CD4-positive, alpha-beta T cell (primary cell): ENCODE measurements around the gene TMEM94. TPM values are rescaled to one million over a fixed set of nuclear protein-coding genes. Genes with fewer than 3 reads are reported as not detected.
A peak's percentile ranks its signal among the peaks of the same experiment; 100 is the strongest.

ENCODE experiments used
- ATAC-seq: fragments of 200-7000 bp; cut with Tn5 transposase; one replicate; pipeline ENCODE4 v1.10.0; 2022; ENCODE audit warnings: mild to moderate bottlenecking; ENCODE audit not compliant: poor library complexity
- CTCF ChIA-PET: fragments of 350-600 bp; sonication (Branson Sonifier 250); formaldehyde crosslinking; loops from one replicate; lab custom pipeline; 2021; ENCODE audit warnings: antibody characterized with exemption, inconsistent platforms; lab: Charles Lee
- POLR2A ChIA-PET: fragments of 350-600 bp; sonication (Branson Sonifier 250); formaldehyde crosslinking; loops from one replicate; lab custom pipeline; 2021; ENCODE audit warnings: antibody characterized with exemption, inconsistent platforms; lab: Charles Lee
- DNase-seq, 14 experiments: peaks; one replicate each; pipeline ENCODE4 v3.0.0-alpha.2; 2013 to 2020; ENCODE audit warnings: mixed read lengths in 2 of 14
- H3K27ac ChIP-seq, 2 donors: one replicate each; pipeline versions ENCODE4 v1.5.1 to v1.7.0; 2013; ENCODE audit warnings: low read length in 2 of 2, low read depth in 1 of 2, mild to moderate bottlenecking in 1 of 2
- H3K27me3 ChIP-seq, 2 experiments: 1 replicate in 1 of 2; 2 replicates in 1 of 2; pipeline versions ENCODE4 v1.6.1 to v1.7.0; 2013; ENCODE audit warnings: low read length in 2 of 2, control low read depth in 1 of 2, mild to moderate bottlenecking in 1 of 2, moderate library complexity in 1 of 2; ENCODE audit not compliant: insufficient read depth in 2 of 2, control insufficient read depth in 1 of 2
- H3K36me3 ChIP-seq: one replicate; pipeline ENCODE4 v1.6.1; 2013; ENCODE audit warnings: low read length, control low read depth; ENCODE audit not compliant: insufficient read depth
- H3K4me1 ChIP-seq: one replicate; pipeline ENCODE4 v1.6.1; 2013; ENCODE audit warnings: low read length, control low read depth; ENCODE audit not compliant: insufficient read depth
- H3K4me3 ChIP-seq: one replicate; pipeline ENCODE4 v1.5.1; 2013; ENCODE audit warnings: mild to moderate bottlenecking, low read length, moderate library complexity
- H3K9me3 ChIP-seq, 2 experiments: 1 replicate in 1 of 2; 2 replicates in 1 of 2; pipeline versions ENCODE4 v1.6.1 to v1.7.0; 2013; ENCODE audit warnings: low read length in 2 of 2, mild to moderate bottlenecking in 2 of 2, control low read depth in 1 of 2, moderate library complexity in 1 of 2; ENCODE audit not compliant: control insufficient read depth in 1 of 2, insufficient read depth in 1 of 2
- H3K27ac Mint-ChIP-seq: one replicate; pipeline ENCODE4 v1.8.0; 2020; ENCODE audit warnings: mixed read lengths
- H3K27me3 Mint-ChIP-seq: one replicate; pipeline ENCODE4 v1.8.0; 2021; ENCODE audit warnings: mixed read lengths
- H3K36me3 Mint-ChIP-seq: one replicate; pipeline ENCODE4 v1.8.0; 2021; ENCODE audit warnings: low read depth, mixed read lengths
- H3K4me1 Mint-ChIP-seq: one replicate; pipeline ENCODE4 v1.8.0; 2021; ENCODE audit warnings: low read depth, mixed read lengths
- H3K4me3 Mint-ChIP-seq: one replicate; pipeline ENCODE4 v1.8.0; 2020; ENCODE audit warnings: mild to moderate bottlenecking, mixed read lengths
- H3K9me3 Mint-ChIP-seq: one replicate; pipeline ENCODE4 v1.8.0; 2020; ENCODE audit warnings: mixed read lengths
- CTCF ChIP-seq: fragments of 200-600 bp; IDR thresholded peaks from one replicate; pipeline ENCODE4 v1.8.0; 2022; ENCODE audit warnings: antibody characterized with exemption, mild to moderate bottlenecking
- intact Hi-C, 2 experiments: fragments of 100-400 bp; cut with DNase I in 1 of 2; cut with micrococcal nuclease in 1 of 2; formaldehyde crosslinking; loops; one replicate each; pipeline versions ENCODE4 v1.15.1 to v1.9.0; 2023 to 2025; cut with DNase I, micrococcal nuclease
- total RNA-seq, 174 experiments: library from RNA in 2 of 174; stranded (reverse) in 2 of 174; gene quantifications; one replicate each; pipeline ENCODE4 v1.2.3 and lab custom pipeline; 2021 to 2026

The TMEM94 gene
- total RNA-seq, 2 experiments from 2014 or later, result 52.8 to 57.3 TPM

GRCh38 chr17:75515496-75516254 is 59.2 kb downstream of the TMEM94 start, which contains the start of gene CASKIN2:
Gene CASKIN2, minus strand, starts transcription at chr17:75515537. Its CDS starts 1,733 bp downstream, at chr17:75513804.
- H3K4me3 Mint-ChIP-seq, result peak within 1 kb of the TSS; percentile 86
- peak; percentile 52 for ATAC-seq
- peaks cover 0 to 4% of the 10 kb centered on the region in 2 experiments for H3K9me3 ChIP-seq
- peak within 1 kb of the TSS; percentile 47 for H3K27ac Mint-ChIP-seq
- peak; percentile 49 to 89 (median 64) for DNase-seq
- no peak within 1 kb of the TSS for H3K27ac ChIP-seq
- H3K4me3 ChIP-seq, result peak within 1 kb of the TSS; percentile 80
- H3K9me3 Mint-ChIP-seq, result no peaks in the 10 kb centered on the region
- H3K36me3 Mint-ChIP-seq, result peaks cover 24% of the 10 kb centered on the region
- no peaks in the 10 kb centered on the region for H3K27me3 Mint-ChIP-seq
- H3K4me1 Mint-ChIP-seq, result peaks cover 27% of the 10 kb centered on the region
- peaks cover 13% of the 10 kb centered on the region for H3K36me3 ChIP-seq
- H3K27me3 ChIP-seq, result peaks cover 9 to 10% of the 10 kb centered on the region in 2 experiments
- ChIA-PET CTCF (interaction anchor here (0.8 to 2.1 kb wide), 9 partner anchors 9 to 246 kb away, joined by 3 to 26 read pairs (median 4); partner anchors contain the start of genes GRB2, LLGL2, MIF4GD and SLC25A19), POLR2A (interaction anchor here (0.6 to 3.1 kb wide), 19 partner anchors 10 to 340 kb away, joined by 3 to 57 read pairs (median 7); partner anchors contain the start of genes GGA3, GRB2, LLGL2 and MIF4GD)
- intact Hi-C loops, result loop anchor here (1.0 to 2.0 kb wide), 8 partner anchors 10 to 227 kb away; partner anchors contain the start of genes GRB2 (in 1 of the 2), LLGL2 (in 1 of the 2), SLC25A19 (in 1 of the 2) and TMEM94 (in 1 of the 2)
- peak; percentile 88 for TF ChIP-seq CTCF
- H3K4me1 ChIP-seq, result peaks cover 44% of the 10 kb centered on the region

DNA sequence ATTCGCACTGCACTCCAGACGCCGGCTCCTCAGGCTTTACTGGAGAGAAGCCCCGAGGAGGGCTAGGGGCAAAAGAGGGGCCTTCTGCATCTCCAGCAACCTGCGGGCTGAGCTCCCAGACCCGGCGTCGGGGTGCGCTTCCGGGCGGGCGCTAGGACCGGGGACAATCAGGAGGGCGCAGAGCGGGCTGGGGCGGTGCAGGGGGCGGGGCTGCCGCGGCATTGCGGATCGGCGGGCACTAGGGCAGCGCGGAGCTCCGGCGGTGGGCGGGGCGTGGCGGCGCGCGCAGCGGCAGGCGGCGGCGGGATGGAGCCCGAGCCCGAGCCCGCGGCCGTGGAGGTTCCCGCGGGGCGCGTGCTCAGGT is 59.8 kb downstream of the TMEM94 start, which contains the start of gene TSEN54:
TSEN54 (plus strand) TSS at position 274 of the 364 bp plus-strand sequence; CDS start at position 307, 33 bp downstream.
- ChIA-PET CTCF (interaction anchor here (0.8 to 2.1 kb wide), 9 partner anchors 9 to 246 kb away, joined by 3 to 26 read pairs (median 4); partner anchors contain the start of genes GRB2, LLGL2, MIF4GD and SLC25A19), POLR2A (interaction anchor here (0.5 to 3.1 kb wide), 23 partner anchors 10 to 544 kb away, joined by 3 to 57 read pairs (median 6); partner anchors contain the start of genes GGA3, GRB2, HID1 and LLGL2)
- Histone ChIP-seq H3K27me3 (peaks cover 9 to 10% of the 10 kb centered on the region in 2 experiments), H3K27ac (peak within 1 kb of the TSS in 1 of 2 donors; percentile 3), H3K9me3 (peaks cover 0 to 4% of the 10 kb centered on the region in 2 experiments), H3K36me3 (peaks cover 18% of the 10 kb centered on the region), H3K4me3 (peak within 1 kb of the TSS; percentile 84), H3K4me1 (peaks cover 44% of the 10 kb centered on the region)
- Mint-ChIP-seq H3K4me3 (peak within 1 kb of the TSS; percentile 86), H3K36me3 (peaks cover 29% of the 10 kb centered on the region), H3K9me3 (no peaks in the 10 kb centered on the region), H3K27ac (peak within 1 kb of the TSS; percentile 91), H3K27me3 (no peaks in the 10 kb centered on the region), H3K4me1 (peaks cover 27% of the 10 kb centered on the region)
- DNase-seq, result peak; percentile 92 to 98 (median 96)
- no peak for TF ChIP-seq CTCF
- ATAC-seq, result peak; percentile 78
- intact Hi-C loops, result loop anchor here (1.0 to 2.0 kb wide), 4 partner anchors 9 to 227 kb away; partner anchors contain the start of genes GRB2 (in 1 of the 2), LLGL2 (in 1 of the 2) and SLC25A19 (in 1 of the 2)
